ENCODE results near the gene NOTCH4. TPM values are rescaled to one million over a fixed set of nuclear protein-coding genes. Genes with fewer than 3 reads are reported as not detected.

Gene NOTCH4
- total and polyA plus RNA-seq, 9 of the 15 experiments (the other 6 are each of a cell fraction or from before 2014, with no cell fraction given): 0.24 to 4.3 (median 1.7) TPM

DNA sequence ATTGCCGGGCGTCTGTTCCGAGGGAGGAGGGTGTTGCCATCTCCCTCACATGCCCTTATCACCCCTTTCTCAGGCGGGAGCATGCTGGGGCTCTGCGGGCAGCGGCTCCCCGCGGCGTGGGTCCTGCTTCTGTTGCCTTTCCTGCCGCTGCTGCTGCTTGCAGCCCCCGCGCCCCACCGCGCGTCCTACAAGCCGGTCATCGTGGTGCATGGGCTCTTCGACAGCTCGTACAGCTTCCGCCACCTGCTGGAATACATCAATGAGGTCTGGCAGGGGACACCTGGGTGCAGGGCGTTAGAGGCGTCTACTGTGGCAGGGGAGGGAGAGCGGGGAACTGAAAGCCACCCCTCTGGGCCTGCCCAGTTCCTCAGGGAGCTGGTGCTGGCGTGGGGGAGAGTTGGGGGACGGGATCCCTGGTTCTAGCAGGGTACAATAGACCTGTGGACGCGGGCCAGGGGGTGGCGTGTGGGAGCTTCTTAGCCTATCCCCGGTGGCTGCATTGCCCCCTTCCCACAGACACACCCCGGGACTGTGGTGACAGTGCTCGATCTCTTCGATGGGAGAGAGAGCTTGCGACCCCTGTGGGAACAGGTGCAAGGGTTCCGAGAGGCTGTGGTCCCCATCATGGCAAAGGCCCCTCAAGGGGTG is 69.2 kb downstream of the NOTCH4 start (continued):
- TF ChIP-seq, protein P1, sequence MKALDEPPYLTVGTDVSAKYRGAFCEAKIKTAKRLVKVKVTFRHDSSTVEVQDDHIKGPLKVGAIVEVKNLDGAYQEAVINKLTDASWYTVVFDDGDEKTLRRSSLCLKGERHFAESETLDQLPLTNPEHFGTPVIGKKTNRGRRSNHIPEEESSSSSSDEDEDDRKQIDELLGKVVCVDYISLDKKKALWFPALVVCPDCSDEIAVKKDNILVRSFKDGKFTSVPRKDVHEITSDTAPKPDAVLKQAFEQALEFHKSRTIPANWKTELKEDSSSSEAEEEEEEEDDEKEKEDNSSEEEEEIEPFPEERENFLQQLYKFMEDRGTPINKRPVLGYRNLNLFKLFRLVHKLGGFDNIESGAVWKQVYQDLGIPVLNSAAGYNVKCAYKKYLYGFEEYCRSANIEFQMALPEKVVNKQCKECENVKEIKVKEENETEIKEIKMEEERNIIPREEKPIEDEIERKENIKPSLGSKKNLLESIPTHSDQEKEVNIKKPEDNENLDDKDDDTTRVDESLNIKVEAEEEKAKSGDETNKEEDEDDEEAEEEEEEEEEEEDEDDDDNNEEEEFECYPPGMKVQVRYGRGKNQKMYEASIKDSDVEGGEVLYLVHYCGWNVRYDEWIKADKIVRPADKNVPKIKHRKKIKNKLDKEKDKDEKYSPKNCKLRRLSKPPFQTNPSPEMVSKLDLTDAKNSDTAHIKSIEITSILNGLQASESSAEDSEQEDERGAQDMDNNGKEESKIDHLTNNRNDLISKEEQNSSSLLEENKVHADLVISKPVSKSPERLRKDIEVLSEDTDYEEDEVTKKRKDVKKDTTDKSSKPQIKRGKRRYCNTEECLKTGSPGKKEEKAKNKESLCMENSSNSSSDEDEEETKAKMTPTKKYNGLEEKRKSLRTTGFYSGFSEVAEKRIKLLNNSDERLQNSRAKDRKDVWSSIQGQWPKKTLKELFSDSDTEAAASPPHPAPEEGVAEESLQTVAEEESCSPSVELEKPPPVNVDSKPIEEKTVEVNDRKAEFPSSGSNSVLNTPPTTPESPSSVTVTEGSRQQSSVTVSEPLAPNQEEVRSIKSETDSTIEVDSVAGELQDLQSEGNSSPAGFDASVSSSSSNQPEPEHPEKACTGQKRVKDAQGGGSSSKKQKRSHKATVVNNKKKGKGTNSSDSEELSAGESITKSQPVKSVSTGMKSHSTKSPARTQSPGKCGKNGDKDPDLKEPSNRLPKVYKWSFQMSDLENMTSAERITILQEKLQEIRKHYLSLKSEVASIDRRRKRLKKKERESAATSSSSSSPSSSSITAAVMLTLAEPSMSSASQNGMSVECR (CRISPR knock-in tag; IDR thresholded peaks at IDR 0.05): peak; percentile 81
- TF ChIP-seq ZNF134 (CRISPR knock-in tag; conservative IDR thresholded peaks at IDR 0.05) (no peak), TRIM28 (IDR thresholded peaks at IDR 0.05) (0 out of 2 replicates have a peak, but pooled peaks have one; percentile 14), ZNF384 (IDR thresholded peaks at IDR 0.05; ENCODE audit: low read depth, low read length) (peak; percentile 48), MIER1 (IDR thresholded peaks at IDR 0.05; ENCODE audit: low read depth) (no peak), RCOR1 (IDR thresholded peaks at IDR 0.05; ENCODE audit: borderline replicate concordance in 1 of 2, low read depth in 2 of 2, low read length in 2 of 2) (peak in 1 of 2 experiments; percentile 51; a peak in 1 of 4 replicates), SMAD1 (IDR thresholded peaks at IDR 0.05; ENCODE audit: low read depth, low read length, partially characterized antibody) (peak; percentile 39), NRF1 (conservative IDR thresholded peaks at IDR 0.05 in 1 of 2, IDR thresholded peaks at IDR 0.05 in 1 of 2) (peak in 1 of 2 experiments; percentile 7; a peak in 2 of 4 replicates), ZNF668 (CRISPR knock-in tag; IDR thresholded peaks at IDR 0.05) (no peak), YY1 (IDR thresholded peaks at IDR 0.05; ENCODE audit: borderline replicate concordance in 1 of 3, control insufficient read depth in 1 of 3, extremely low read depth in 1 of 3, insufficient read depth in 3 of 3, insufficient read length in 1 of 3, insufficient replicate concordance in 2 of 3, low read depth in 1 of 3, low read length in 2 of 3) (peak in 2 of 3 experiments; percentile 50 to 52), GTF3C2 (IDR thresholded peaks at IDR 0.05; ENCODE audit: borderline replicate concordance, extremely low read depth, insufficient read length) (no peak), E2F6 (IDR thresholded peaks at IDR 0.05; ENCODE audit: borderline replicate concordance in 1 of 2, extremely low read depth in 1 of 2, insufficient read depth in 1 of 2, insufficient read length in 1 of 2, low read depth in 1 of 2, low read length in 1 of 2, poor library complexity in 1 of 2, severe bottlenecking in 1 of 2) (peak; percentile 53 to 66), TEAD1 (CRISPR knock-in tag; IDR thresholded peaks at IDR 0.05) (peak in 1 of 2 experiments; percentile 62; a peak in 2 of 4 replicates), TARDBP (IDR thresholded peaks at IDR 0.05) (0 out of 2 replicates have a peak, but pooled peaks have one; percentile 14), GATAD2A (IDR thresholded peaks at IDR 0.05) (peak; percentile 32; the same call in 1 of the 2 replicates), MXI1 (IDR thresholded peaks at IDR 0.05; ENCODE audit: low read depth, low read length) (peak; percentile 34; the same call in 1 of the 2 replicates), HLTF (IDR thresholded peaks at IDR 0.05) (peak; percentile 12), MBD2 (IDR thresholded peaks at IDR 0.05; ENCODE audit: borderline replicate concordance, low read depth) (no peak), RFX5 (IDR thresholded peaks at IDR 0.05; ENCODE audit: low read depth, low read length) (no peak)

Measured in K562 (cell line).